GM21528 (cell line): ENCODE measurements around the gene ARL14.
"Not testable (repeated sequence)": the region's sequence is repeated elsewhere in the genome, so short reads cannot be mapped to it uniquely, and the experiment has no call there.

Experiments
- ATAC-seq: cut with Tn5 transposase; IDR thresholded peaks from one replicate; pipeline ENCODE4 v1.9.1; 2021; ENCODE audit warnings: mild to moderate bottlenecking, moderate library complexity; ENCODE audit not compliant: unreplicated experiment, low FRiP score

Gene ARL14

DNA sequence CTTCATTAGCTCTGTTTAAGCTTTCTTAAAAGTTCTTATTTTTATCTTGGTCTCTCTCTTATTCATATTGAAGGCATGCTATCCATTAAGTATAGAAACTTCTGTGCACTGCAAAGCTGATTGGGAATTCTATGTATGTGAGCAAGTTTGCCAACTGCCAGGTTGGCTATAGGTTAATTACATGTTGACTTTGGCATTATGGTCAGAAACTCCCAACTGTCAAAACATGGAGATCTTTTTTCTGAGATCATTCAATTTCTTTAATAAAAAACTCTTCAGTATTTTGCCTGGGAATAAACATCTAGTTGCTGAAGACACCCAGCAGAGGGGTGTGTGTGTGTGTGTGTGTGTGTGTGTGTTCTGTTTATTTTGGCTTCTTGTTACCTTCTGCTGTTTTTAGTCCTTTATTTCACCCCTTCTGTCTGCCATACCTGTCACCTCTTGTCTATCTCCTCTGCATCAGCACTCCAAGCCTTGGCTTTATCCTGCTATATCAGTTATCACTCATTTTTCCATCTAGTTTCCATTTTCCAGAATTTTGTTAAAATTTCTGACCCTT lies 1.3 kb upstream of the ARL14 start:
- ATAC-seq: no peak

GRCh38 chr3:160677459-160677881 lies 510 bp downstream of the ARL14 start:
- ATAC-seq: no peak

GRCh38 chr3:160678292-160678842 lies 1.4 kb downstream of the ARL14 start:
- no peak for ATAC-seq

- ATAC-seq: no peak
Observed at GRCh38 chr3:160684368-160684740, 7.4 kb downstream of the ARL14 start.

DNA sequence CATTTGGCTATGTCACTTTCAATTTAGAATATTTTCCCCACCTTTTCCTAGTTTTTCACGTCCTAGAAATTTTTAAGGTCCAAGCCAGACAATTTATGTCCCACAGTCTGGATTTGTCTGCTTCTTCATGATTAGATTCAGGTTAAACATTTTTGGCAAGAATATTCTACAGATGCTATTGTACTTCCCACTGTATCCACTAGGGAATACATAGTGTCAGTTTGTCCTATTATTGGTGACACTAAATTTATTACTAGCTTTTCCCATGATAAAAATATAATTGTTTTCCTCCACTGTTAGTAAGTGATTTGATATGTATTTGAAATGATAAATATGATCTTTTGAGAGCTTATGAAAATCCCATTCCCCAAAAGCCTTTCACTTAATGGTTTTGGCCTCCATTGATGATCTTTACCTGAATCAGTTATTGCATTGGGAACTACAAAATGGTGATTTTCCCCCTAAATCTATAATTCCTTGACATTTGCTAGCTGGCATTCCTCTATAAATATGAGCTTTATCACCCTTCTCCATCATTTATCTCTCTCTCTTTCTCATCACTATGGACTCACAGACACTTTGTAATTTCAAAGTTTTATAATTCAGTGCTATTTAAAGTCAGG lies 8.3 kb downstream of the ARL14 start:
- ATAC-seq: no peak

DNA sequence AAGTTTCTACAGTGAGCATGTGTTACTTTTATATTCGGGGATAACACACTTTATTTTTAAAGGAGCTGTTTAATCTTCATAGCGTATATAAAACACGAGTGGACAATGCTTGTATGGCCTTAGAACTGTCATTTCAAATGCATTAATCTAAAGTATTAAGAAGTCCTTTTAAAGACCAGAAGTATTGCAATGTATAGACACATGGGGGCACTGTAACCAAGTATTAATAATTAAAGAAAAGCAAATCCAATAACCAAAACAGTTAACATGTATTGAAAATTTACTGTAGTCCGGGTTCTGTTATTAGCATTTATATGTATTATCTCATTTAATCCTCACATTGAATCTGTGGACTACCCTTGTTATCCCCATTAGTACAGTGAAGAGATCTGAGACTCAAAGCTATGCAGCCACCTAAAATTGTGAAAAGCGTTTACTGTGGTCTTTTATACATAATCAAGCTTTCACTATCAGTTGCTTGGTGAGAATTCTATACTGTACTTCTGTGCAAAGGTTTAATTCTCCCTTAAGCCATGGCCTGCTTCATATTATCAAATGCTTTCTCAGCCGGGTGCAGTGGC lies 10.1 kb downstream of the ARL14 start:
- ATAC-seq: no peak

DNA sequence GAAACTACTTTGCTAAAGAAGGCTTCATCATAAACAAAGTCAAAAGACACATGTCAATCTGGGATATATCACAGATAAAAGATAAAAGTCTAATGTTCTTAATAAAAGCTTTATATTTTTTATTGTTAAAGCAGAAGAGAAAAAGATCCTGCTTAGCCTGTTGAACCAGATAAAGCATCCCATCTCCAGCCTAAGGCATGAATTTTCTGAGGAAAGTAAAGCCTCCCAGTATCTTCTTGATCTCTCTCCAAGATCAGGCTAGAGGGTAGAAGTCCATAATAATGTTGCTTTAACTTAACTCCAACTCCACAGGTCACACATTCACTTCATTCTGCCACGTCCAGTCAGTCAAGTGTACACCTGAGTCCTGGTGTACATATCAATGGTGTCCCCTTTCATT lies 14.2 kb downstream of the ARL14 start:
- no peak for ATAC-seq

- ATAC-seq: no peak
Observed at GRCh38 chr3:160691962-160692361, 15.0 kb downstream of the ARL14 start.

- no peak for ATAC-seq
Observed at GRCh38 chr3:160693191-160693590, 16.2 kb downstream of the ARL14 start.

DNA sequence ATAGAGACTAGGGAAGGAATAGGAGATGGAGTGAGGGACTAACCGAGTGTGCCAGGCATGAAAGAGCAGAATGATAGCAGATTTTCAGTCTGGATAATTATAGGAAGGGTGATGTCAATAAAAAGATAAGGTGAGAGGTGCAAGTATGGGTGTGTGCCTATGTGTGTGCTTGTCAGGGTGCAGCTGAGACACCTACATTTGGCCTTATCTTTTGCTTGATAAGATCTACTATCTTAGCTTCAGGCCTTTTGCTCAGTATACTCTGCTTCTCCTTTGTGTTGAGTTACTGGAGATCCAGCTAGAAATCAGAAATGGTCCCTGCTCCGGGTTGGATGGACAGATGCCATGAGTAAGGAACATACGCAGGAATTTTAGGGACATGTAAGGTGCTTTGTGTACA lies 17.4 kb downstream of the ARL14 start:
- no peak for ATAC-seq

DNA sequence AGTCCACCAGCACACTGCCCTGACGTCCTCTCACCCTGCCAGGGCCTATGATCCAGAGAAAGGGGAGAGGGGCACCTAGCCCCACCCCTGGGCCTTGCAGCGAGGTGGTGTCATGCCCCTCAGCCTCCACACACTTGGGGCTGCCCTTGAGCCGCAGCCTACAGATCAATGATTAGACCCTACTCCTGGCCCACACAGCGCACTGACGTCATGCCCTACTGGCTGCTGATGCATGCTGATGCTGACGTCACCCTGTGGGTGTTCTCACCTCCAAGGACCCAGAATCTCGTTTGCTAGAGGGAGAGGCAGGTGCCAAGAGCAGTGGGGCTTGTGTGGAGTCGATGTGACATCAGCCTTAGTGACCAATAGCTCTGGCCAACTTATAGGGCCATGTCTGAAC lies 18.0 kb downstream of the ARL14 start:
- no peak for ATAC-seq

DNA sequence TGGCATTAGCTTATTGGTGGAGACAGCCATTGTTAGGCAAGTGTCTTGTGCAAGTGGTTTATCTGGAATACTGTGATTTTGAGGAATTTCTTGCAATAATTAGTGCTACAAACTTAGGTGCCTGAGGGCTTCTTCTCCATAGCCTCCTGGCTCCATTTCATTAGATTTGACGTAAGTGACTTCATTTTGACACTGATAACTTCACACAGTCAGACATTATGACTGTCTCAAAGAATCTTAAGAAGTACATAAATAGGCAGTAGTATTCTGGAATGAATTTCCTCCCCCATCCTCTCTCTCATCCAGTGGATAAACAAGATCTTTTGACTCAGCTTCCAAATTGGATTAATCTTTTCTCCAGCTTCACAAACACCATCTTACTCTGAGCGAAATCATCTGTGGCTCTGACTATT lies 19.0 kb downstream of the ARL14 start:
- no peak for ATAC-seq

DNA sequence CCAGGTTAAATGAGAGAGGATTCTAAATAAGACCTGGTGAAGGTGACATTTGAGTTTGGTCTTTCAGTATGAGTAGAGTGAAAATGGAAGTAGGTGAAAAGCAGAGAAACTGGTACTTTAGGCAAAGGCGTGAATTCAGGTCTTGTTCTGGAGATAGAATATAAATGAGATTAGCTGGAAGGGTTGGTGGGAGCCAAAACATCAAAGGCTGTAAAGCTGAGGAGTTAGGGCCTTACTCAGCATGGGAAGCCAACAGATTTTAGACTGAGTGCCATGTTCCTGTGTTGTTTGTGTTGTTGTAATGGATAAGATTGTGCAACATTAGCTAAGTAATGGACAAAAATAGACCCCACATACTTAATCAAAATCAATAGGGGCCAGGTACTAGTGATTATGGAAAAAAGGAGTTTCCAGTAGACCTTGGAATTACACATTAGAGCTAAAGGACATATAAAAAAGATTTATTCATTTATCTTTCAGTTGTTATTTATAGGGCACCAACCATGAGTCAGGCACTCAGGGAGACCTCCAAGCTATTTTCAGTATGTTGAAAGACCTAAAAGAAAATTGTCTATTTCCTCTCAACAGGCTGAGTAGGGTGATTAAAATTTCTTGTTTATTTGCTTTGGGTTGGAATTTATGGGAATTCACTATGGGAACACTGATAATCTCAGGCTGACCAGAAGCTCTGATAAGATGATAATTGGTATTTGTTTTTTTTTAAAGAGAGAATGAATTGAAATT lies 20.8 kb downstream of the ARL14 start:
- no peak for ATAC-seq

DNA sequence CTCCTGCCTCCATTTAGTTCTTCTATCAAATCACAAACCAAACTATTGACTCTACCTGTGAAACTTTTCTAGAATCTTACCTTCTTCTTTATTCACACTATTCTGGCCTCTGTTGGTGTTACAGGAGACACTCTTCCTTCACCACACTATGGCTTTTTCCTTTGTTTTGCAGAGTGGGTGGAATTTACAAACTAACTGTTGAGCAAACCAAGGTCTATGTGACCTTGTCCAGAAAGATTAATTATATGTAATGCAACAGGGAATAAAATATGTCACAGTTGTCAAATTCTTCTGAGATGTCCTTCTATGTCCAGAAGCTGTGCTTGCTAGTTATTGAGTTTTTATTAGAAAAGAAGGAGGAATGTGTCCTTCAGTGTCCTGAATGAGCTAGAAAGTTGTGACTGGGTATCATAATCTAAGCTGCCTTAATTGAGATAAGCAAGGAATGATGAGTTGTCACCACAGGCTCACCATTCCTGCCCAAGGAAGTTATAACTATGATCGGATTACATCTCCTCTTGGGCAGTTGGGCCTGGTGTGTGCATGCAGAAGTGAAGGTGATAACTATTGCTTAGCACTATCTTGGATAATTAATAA lies 21.7 kb downstream of the ARL14 start:
- no peak for ATAC-seq

GRCh38 chr3:160701490-160701889 lies 24.5 kb downstream of the ARL14 start:
- ATAC-seq: no peak

- ATAC-seq: no peak
Observed at GRCh38 chr3:160702290-160702689, 25.3 kb downstream of the ARL14 start.

DNA sequence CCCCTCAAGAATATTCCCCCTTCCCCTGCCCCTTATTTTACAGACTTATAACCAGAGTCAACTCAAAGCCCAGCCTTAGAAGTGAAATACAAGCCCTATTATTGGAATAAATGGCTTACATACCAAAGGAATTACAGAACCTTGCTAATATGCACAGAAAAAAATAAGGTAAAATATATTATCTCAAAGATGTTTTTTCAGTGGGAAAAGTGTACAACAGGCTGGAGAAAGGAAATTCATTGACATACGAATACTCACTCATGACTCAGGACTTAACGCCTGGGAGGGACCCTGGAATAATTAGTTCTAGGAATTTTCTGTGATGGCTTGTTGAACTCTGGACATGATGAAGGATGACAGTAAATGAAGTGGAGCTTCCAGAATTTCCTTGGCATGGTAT lies 27.0 kb downstream of the ARL14 start:
- no peak for ATAC-seq

DNA sequence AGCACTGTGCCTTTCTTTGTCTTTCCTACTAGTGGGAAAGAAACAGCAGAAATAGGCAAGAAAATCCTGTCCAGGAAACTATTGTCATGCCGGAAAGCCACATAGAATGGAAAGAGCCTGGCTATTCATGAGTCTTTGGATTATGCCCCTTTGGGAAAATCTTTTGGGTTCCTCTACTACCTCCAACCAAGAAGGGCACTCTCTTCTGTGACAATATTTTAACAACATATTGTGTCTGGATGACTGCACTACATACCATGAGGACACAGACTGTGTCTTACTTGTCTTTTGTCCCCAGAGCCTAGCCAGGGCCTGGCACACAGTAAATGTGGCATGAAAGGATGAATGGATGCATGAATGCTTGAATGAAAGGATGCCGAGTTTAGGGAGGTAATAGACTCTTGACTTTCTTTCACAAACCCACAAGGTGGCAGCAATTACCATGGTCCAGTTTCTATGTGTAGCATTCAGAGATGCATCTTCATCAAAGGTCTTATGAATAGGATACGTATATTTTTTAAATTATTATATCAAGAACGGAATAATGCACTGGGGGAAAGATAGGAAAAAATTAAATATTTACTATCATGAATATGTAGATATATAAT lies 30.3 kb downstream of the ARL14 start:
- peak; percentile 64 for ATAC-seq

- no peak for ATAC-seq
Observed at GRCh38 chr3:160709477-160710182, 32.7 kb downstream of the ARL14 start.

GRCh38 chr3:160713144-160713543 lies 36.2 kb downstream of the ARL14 start:
- not testable (repeated sequence) for ATAC-seq
